Measurements from ENCODE around the gene CCDC192.

The CCDC192 gene

GRCh38 chr5:127876384-127876783 is 173.2 kb downstream of the CCDC192 start:
- Histone ChIP-seq H3K9me3 (no peaks in the 10 kb centered on the region), H3K4me1 (peaks cover 0 to 18% (median 6%) of the 10 kb centered on the region in 4 donors), H3K4me3 (no peak overlapping the region), H3K27ac (no peak overlapping the region), H3K27me3 (no peaks in the 10 kb centered on the region), H3K36me3 (no peaks in the 10 kb centered on the region)
- TF ChIP-seq CTCF (IDR thresholded peaks at IDR 0.05), result no peak
- intact Hi-C loops (cut with DNase I; ENCODE audit: low total_unique reads), result loop anchor here (2.0 to 10.0 kb wide), 2 partner anchors 18 to 238 kb away; no protein-coding TSS in a partner anchor
- DNase-seq, result no peak

GRCh38 chr5:127878174-127878750 is 175.1 kb downstream of the CCDC192 start:
- DNase-seq, result no peak
- H3K4me1 ChIP-seq, result peaks cover 0 to 7% (median 0%) of the 10 kb centered on the region in 4 donors
- no peaks in the 10 kb centered on the region for H3K27me3 ChIP-seq
- TF ChIP-seq CTCF (IDR thresholded peaks at IDR 0.05), result no peak
- intact Hi-C loops (cut with DNase I; ENCODE audit: low total_unique reads), result loop anchor here (10.0 kb wide), 1 partner anchor 237 kb away; no protein-coding TSS in a partner anchor
- H3K9me3 ChIP-seq, result no peaks in the 10 kb centered on the region
- H3K27ac ChIP-seq, result no peak overlapping the region
- H3K36me3 ChIP-seq, result no peaks in the 10 kb centered on the region
- no peak overlapping the region for H3K4me3 ChIP-seq

- Histone ChIP-seq H3K4me3 (no peak overlapping the region), H3K27me3 (no peaks in the 10 kb centered on the region), H3K9me3 (no peaks in the 10 kb centered on the region), H3K36me3 (no peaks in the 10 kb centered on the region), H3K27ac (no peak overlapping the region), H3K4me1 (no peaks in the 10 kb centered on the region)
- intact Hi-C loops (cut with DNase I; ENCODE audit: low total_unique reads), result no loop called here
- TF ChIP-seq CTCF (IDR thresholded peaks at IDR 0.05), result no peak
- no peak for DNase-seq
These were observed 181.2 kb downstream of the CCDC192 start for GRCh38 chr5:127884416-127884815.

GRCh38 chr5:127885176-127885575 is 182.0 kb downstream of the CCDC192 start:
- no peaks in the 10 kb centered on the region for H3K9me3 ChIP-seq
- H3K36me3 ChIP-seq, result no peaks in the 10 kb centered on the region
- no peak overlapping the region for H3K27ac ChIP-seq
- intact Hi-C loops (cut with DNase I; ENCODE audit: low total_unique reads), result no loop called here
- H3K4me1 ChIP-seq, result no peaks in the 10 kb centered on the region
- no peak for TF ChIP-seq CTCF (IDR thresholded peaks at IDR 0.05)
- H3K27me3 ChIP-seq, result no peaks in the 10 kb centered on the region
- no peak for DNase-seq
- no peak overlapping the region for H3K4me3 ChIP-seq

GRCh38 chr5:127886081-127886480 is 182.9 kb downstream of the CCDC192 start:
- H3K4me1 ChIP-seq, result no peaks in the 10 kb centered on the region
- no peaks in the 10 kb centered on the region for H3K9me3 ChIP-seq
- H3K4me3 ChIP-seq, result no peak overlapping the region
- TF ChIP-seq CTCF (IDR thresholded peaks at IDR 0.05), result no peak
- no peak overlapping the region for H3K27ac ChIP-seq
- intact Hi-C loops (cut with DNase I; ENCODE audit: low total_unique reads), result no loop called here
- H3K27me3 ChIP-seq, result no peaks in the 10 kb centered on the region
- no peak for DNase-seq
- H3K36me3 ChIP-seq, result no peaks in the 10 kb centered on the region

- H3K4me1 ChIP-seq, result peaks cover 0 to 6% (median 0%) of the 10 kb centered on the region in 4 donors
- no peak for DNase-seq
- TF ChIP-seq CTCF (IDR thresholded peaks at IDR 0.05), result no peak
- H3K4me3 ChIP-seq, result no peak overlapping the region
- no peak overlapping the region for H3K27ac ChIP-seq
- H3K27me3 ChIP-seq, result no peaks in the 10 kb centered on the region
- H3K9me3 ChIP-seq, result no peaks in the 10 kb centered on the region
- H3K36me3 ChIP-seq, result no peaks in the 10 kb centered on the region
- intact Hi-C loops (cut with DNase I; ENCODE audit: low total_unique reads), result no loop called here
These were observed 184.1 kb downstream of the CCDC192 start for GRCh38 chr5:127887282-127887681.

Data from tibial artery (tissue), 4 donors.